H1 (cell line): ENCODE measurements around the gene PCTP. TPM values are rescaled to one million over a fixed set of nuclear protein-coding genes. Genes with fewer than 3 reads are reported as not detected.

Experiments
- CHD7 ChIP-seq: fragments of 300-600 bp; sonication (generic); IDR thresholded peaks from 2 replicates; pipeline ENCODE4 v1.7.1; 2012; ENCODE audit warnings: low read length, moderate library complexity, mild to moderate bottlenecking, inconsistent platforms; ENCODE audit not compliant: insufficient replicate concordance
- CTCF ChIP-seq, 3 experiments: IDR thresholded peaks; 1 replicate in 2 of 3; 2 replicates in 1 of 3; pipeline versions ENCODE4 v1.5.1 to v1.6.1; 2011; ENCODE audit warnings: low read length in 3 of 3, mild to moderate bottlenecking in 3 of 3, inconsistent platforms in 2 of 3, low read depth in 1 of 3, moderate library complexity in 1 of 3; ENCODE audit not compliant: insufficient read depth in 1 of 3; ENCODE audit errors: control extremely low read depth in 1 of 3
- EP300 ChIP-seq, 2 experiments: IDR thresholded peaks; 1 replicate in 1 of 2; 2 replicates in 1 of 2; pipeline ENCODE4 v1.6.1; 2011 to 2012; ENCODE audit warnings: low read depth in 2 of 2, low read length in 2 of 2, mild to moderate bottlenecking in 2 of 2, borderline replicate concordance in 1 of 2, inconsistent platforms in 1 of 2, moderate library complexity in 1 of 2
- GABPA ChIP-seq: IDR thresholded peaks from 2 replicates; pipeline ENCODE4 v1.6.1; 2011; ENCODE audit warnings: mild to moderate bottlenecking, low read length, moderate library complexity, borderline replicate concordance; ENCODE audit not compliant: insufficient read depth
- HDAC2 ChIP-seq, 2 experiments: fragments of 300-600 bp in 1 of 2; sonication (generic) in 1 of 2; IDR thresholded peaks; 2 replicates each; pipeline ENCODE4 v1.6.1; 2011 to 2012; ENCODE audit warnings: low read depth in 2 of 2, low read length in 2 of 2, mild to moderate bottlenecking in 2 of 2, moderate library complexity in 2 of 2, borderline replicate concordance in 1 of 2, inconsistent platforms in 1 of 2
- MAFK ChIP-seq: IDR thresholded peaks from 2 replicates; pipeline ENCODE4 v1.6.1; 2012; ENCODE audit warnings: low read depth, mild to moderate bottlenecking, improper control_type of control experiment, low read length
- POU5F1 ChIP-seq: IDR thresholded peaks from 2 replicates; pipeline ENCODE4 v1.6.1; 2011; ENCODE audit warnings: low read depth, mild to moderate bottlenecking, low read length, moderate library complexity
- SP4 ChIP-seq: IDR thresholded peaks from 2 replicates; pipeline ENCODE4 v1.6.1; 2012; ENCODE audit warnings: low read length, inconsistent platforms
- polyA plus RNA-seq, 7 experiments: library from polyadenylated mRNA; depleted of rRNA in 3 of 7; stranded (reverse) in 5 of 7; unstranded in 2 of 7; fragments of >200 nt in 5 of 7; fragments of 200-250 nt in 2 of 7; gene quantifications; 1 replicate in 5 of 7; 2 replicates in 1 of 7; 4 replicates in 1 of 7; pipeline versions ENCODE4 v1.2.1 to v1.2.3, GENCODE V29; 2011 to 2013; ENCODE audit warnings: missing spikeins in 2 of 7, mixed read lengths in 2 of 7
- total RNA-seq: library from RNA; stranded (reverse); fragmentation: NEBNext Ultra II Directional; extraction: Animal tissue kit (Norgen Biotek cat#: 25700); gene quantifications from 2 replicates; pipeline ENCODE4 v1.2.1, GENCODE V29; 2021

The PCTP gene
- total and polyA plus RNA-seq, 2 of the 8 experiments (the other 6 are each of a cell fraction or from before 2014, with no cell fraction given): 14.1 to 14.6 TPM

GRCh38 chr17:55822028-55822427, 71.2 kb downstream of the PCTP start (continued):
- no peak for TF ChIP-seq CHD7
- TF ChIP-seq SP4: no peak
- TF ChIP-seq POU5F1: no peak
- no peak for TF ChIP-seq MAFK
- TF ChIP-seq GABPA: no peak
- no peak for TF ChIP-seq CTCF (IDR thresholded peaks at IDR 0.05; ENCODE audit: control extremely low read depth in 1 of 3, insufficient read depth in 1 of 3, low read depth in 1 of 3, low read length in 3 of 3)
- no peak for TF ChIP-seq EP300 (IDR thresholded peaks at IDR 0.05; ENCODE audit: borderline replicate concordance in 1 of 2, low read depth in 2 of 2, low read length in 2 of 2)
- no peak for TF ChIP-seq HDAC2 (IDR thresholded peaks at IDR 0.05; ENCODE audit: borderline replicate concordance in 1 of 2, low read depth in 2 of 2, low read length in 2 of 2)
